PC-9 (cell line): ENCODE data around the gene E2F3.

Experiments
- EZH2 ChIP-seq: fragments of 200-600 bp; sonication (generic); IDR thresholded peaks from 2 replicates; pipeline ENCODE4 v1.8.0; 2017; ENCODE audit warnings: antibody characterized with exemption, low read depth
- TF ChIP-seq, protein P1 (sequence below): fragments of 200-600 bp; sonication (generic); conservative IDR thresholded peaks from 2 replicates; pipeline ENCODE4 v1.6.1; 2017; ENCODE audit warnings: mixed run types, antibody characterized with exemption, mild to moderate bottlenecking, moderate library complexity

- TF ChIP-seq, protein P1, sequence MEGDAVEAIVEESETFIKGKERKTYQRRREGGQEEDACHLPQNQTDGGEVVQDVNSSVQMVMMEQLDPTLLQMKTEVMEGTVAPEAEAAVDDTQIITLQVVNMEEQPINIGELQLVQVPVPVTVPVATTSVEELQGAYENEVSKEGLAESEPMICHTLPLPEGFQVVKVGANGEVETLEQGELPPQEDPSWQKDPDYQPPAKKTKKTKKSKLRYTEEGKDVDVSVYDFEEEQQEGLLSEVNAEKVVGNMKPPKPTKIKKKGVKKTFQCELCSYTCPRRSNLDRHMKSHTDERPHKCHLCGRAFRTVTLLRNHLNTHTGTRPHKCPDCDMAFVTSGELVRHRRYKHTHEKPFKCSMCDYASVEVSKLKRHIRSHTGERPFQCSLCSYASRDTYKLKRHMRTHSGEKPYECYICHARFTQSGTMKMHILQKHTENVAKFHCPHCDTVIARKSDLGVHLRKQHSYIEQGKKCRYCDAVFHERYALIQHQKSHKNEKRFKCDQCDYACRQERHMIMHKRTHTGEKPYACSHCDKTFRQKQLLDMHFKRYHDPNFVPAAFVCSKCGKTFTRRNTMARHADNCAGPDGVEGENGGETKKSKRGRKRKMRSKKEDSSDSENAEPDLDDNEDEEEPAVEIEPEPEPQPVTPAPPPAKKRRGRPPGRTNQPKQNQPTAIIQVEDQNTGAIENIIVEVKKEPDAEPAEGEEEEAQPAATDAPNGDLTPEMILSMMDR, result no peak
- no peak for TF ChIP-seq EZH2
These were observed 827 bp downstream of the E2F3 start for GRCh38 chr6:20402342-20403069.
